Psoas muscle (tissue), 8 donors: ENCODE results near the gene DNAJB11. TPM values are rescaled to one million over a fixed set of nuclear protein-coding genes. Genes with fewer than 3 reads are reported as not detected.

ENCODE experiments used
- ATAC-seq, 4 donors: fragments of 200-7000 bp; cut with Tn5 transposase; one replicate each; pipeline ENCODE4 v1.9.1; 2020; ENCODE audit warnings: moderate library complexity in 3 of 4, mild to moderate bottlenecking in 2 of 4
- DNase-seq, 2 donors: peaks; one replicate each; pipeline ENCODE4 v3.0.0-alpha.2; 2020
- H3K27ac ChIP-seq: fragments of 200-600 bp; one replicate; pipeline ENCODE4 v1.8.0; 2022
- H3K27me3 ChIP-seq, 3 donors: fragments of 200-600 bp in 1 of 3; one replicate each; pipeline versions ENCODE4 v1.6.1 to v1.8.0; 2013 to 2022; ENCODE audit warnings: low read length in 2 of 3, mild to moderate bottlenecking in 2 of 3, moderate library complexity in 1 of 3; ENCODE audit not compliant: insufficient read depth in 3 of 3
- H3K36me3 ChIP-seq, 2 donors: fragments of 200-600 bp in 1 of 2; one replicate each; pipeline versions ENCODE4 v1.6.1 to v1.8.0; 2013 to 2022; ENCODE audit warnings: low read depth in 1 of 2, mild to moderate bottlenecking in 1 of 2, moderate library complexity in 1 of 2; ENCODE audit not compliant: insufficient read depth in 1 of 2
- H3K4me1 ChIP-seq: fragments of 200-600 bp; one replicate; pipeline ENCODE4 v1.8.0; 2022
- H3K4me3 ChIP-seq: fragments of 200-600 bp; one replicate; pipeline ENCODE4 v1.8.0; 2022; ENCODE audit warnings: mild to moderate bottlenecking
- H3K9me3 ChIP-seq: fragments of 200-600 bp; one replicate; pipeline ENCODE4 v1.8.0; 2022
- WGBS, 3 donors: extraction: QIAGEN DNeasy Blood & Tissue Kit; methylation state at CpG; one replicate each; pipeline versions ENCODE4 v1.1.6 to v1.1.7; 2013; 5-methylcytosine and 5-hydroxymethylcytosine counted together
- intact Hi-C, 2 donors: fragments of 100-400 bp; cut with DNase I; formaldehyde crosslinking; loops; one replicate each; pipeline versions ENCODE4 v1.11.0 to v1.14.2; 2022
- long read RNA-seq, 2 donors: library from polyadenylated mRNA; unstranded; transcript quantifications; one replicate each; pipeline ENCODE4 v2.0.0, GENCODE V29; 2021
- polyA plus RNA-seq, 3 donors: library from polyadenylated mRNA; stranded (reverse); fragments of 200-250 nt; gene quantifications; one replicate each; pipeline ENCODE4 v1.2.3, GENCODE V29; 2013
- total RNA-seq, 4 donors: library from RNA; stranded (reverse); fragmentation: NEBNext Ultra II Directional in 2 of 4; extraction: Animal tissue kit (Norgen Biotek cat#: 25700) in 2 of 4; gene quantifications; one replicate each; pipeline versions ENCODE4 v1.2.1 to v1.2.4, GENCODE V29; 2021 to 2023
- TF ChIP-seq, protein P1 (sequence below): fragments of 200-600 bp; IDR thresholded peaks from one replicate; pipeline ENCODE4 v1.8.0; 2022; ENCODE audit warnings: antibody characterized with exemption
- donor health status: healthy with polysubstance abuse.
- donor health status: DM: no; HTN: no; CAD: no; lungs with moderate emphysema.
- donor health status: Bipolar disorder and iron deficiency.
- donor health status: healthy.
- donor health status: DM: yes; HTN: yes; CAD: no.
- donor health status: DM: no; HTN: no; CAD: no.
- donor health status: DM: no; HTN: no; CAD: no.
- donor health status: DM: yes; HTN: yes; CAD: no.

The DNAJB11 gene
- total RNA-seq, result 10 to 100 TPM; 10.3 to 24.2 (median 17.4) TPM
- 10 to 100 TPM; 35.4 to 49.2 (median 47.3) TPM for polyA plus RNA-seq
- long read RNA-seq, donor 1, transcript DNAJB11-201 (10 exons, 1,688 nt), result major isoform, 18 of 19 reads
- long read RNA-seq, donor 1, partial matches to known transcripts, result 0 of 19 reads
- long read RNA-seq, donor 1, other reads (novel, unspliced or antisense), result 1 of 19 reads
- long read RNA-seq, donor 2, transcript DNAJB11-201 (10 exons, 1,688 nt), result major isoform, 41 of 42 reads
- long read RNA-seq, donor 2, partial matches to known transcripts, result 0 of 42 reads
- long read RNA-seq, donor 2, other reads (novel, unspliced or antisense), result 1 of 42 reads

DNA sequence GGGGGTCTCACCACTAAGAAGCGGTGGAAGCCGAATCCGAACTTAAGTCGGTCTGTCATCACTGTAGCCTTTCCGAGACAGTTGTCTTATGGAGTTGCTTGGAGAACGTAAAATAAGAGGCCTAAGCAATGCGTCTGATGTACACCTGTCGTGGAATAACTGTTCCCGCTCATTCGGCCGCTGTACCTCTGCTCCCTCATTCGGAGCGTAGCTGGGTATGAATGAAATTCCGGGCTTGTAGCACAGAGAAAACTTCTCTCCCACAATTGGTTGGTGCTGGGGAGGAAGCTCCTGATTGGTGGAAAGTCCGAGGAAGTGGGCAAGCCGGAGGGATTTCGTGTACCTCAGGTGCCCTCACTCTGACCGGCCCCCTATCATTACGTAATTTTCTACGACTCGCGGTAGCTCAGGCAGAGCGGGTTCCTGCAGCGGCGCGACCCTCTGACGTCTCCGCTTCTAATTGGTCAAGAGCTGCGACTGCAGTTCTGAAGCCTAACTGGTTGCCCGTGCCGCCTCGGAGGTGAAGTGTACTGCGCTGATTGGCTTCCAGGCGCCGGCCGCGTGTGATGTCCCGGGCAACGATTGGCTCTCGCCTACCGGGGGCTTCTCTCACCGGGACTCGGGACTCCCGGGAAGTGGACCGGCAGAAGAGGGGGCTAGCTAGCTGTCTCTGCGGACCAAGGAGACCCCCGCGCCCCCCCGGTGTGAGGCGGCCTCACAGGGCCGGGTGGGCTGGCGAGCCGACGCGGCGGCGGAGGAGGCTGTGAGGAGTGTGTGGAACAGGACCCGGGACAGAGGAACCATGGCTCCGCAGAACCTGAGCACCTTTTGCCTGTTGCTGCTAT is at the start of gene DNAJB11:
TSS of gene DNAJB11 (plus strand) at position 625 of the 845 bp plus-strand sequence. CDS start at position 803, 178 bp downstream.
- H3K27ac ChIP-seq, result peak within 1 kb of the TSS; percentile 95
- TF ChIP-seq, protein P1, sequence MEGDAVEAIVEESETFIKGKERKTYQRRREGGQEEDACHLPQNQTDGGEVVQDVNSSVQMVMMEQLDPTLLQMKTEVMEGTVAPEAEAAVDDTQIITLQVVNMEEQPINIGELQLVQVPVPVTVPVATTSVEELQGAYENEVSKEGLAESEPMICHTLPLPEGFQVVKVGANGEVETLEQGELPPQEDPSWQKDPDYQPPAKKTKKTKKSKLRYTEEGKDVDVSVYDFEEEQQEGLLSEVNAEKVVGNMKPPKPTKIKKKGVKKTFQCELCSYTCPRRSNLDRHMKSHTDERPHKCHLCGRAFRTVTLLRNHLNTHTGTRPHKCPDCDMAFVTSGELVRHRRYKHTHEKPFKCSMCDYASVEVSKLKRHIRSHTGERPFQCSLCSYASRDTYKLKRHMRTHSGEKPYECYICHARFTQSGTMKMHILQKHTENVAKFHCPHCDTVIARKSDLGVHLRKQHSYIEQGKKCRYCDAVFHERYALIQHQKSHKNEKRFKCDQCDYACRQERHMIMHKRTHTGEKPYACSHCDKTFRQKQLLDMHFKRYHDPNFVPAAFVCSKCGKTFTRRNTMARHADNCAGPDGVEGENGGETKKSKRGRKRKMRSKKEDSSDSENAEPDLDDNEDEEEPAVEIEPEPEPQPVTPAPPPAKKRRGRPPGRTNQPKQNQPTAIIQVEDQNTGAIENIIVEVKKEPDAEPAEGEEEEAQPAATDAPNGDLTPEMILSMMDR, result no peak

DNA sequence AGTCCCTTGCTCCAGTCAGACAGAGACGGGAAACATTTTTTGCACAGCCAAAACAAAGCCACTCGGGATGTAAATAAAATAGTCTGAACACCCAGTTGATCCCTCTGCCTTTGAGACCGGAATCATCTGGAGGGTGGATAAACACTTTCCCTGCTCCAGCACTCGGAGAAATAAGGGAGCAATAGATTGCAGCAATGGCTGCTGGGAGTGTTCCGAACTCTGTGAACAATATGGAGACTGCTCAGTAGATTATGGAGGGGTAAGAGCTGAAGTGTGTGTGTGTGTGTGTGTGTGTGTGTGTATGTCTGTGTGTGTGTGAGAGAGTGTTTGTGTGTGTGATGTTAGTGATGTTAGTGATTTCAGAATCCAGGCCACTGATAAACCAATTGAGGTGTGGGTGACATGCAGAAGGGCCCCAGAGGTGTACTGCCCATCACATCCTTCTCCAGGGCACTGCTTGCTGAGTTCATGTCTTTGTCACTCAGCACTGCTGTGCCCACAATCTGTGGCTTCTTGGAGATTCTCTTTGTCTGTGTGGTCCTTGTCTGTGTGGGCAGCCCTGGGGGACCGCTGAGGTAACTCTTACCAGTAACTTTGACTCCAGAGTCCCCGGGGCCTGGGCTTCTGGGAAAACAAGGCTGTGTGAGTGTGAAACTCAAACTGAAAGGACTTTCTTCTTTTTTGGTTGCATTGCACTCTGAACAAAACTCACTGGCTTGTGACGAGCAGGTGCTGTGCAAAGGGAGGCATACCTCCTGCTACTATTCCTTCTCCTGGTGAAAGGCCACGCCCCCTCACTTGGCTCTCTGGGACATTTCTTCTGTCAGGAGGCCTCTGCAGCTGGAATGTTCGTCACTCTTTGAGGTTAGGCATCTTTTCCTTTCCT is 49.3 kb upstream of the DNAJB11 start:
- ATAC-seq, result no peak
- WGBS, 3 donors, result 61 to 70% (median 65%) methylated on average over 10 of the region's 10 CpGs
- TF ChIP-seq, protein P1, result no peak
- Histone ChIP-seq H3K4me1 (no peaks in the 10 kb centered on the region), H3K4me3 (no peak overlapping the region), H3K36me3 (no peaks in the 10 kb centered on the region), H3K27ac (no peak overlapping the region), H3K9me3 (no peaks in the 10 kb centered on the region), H3K27me3 (peaks cover 0 to 10% (median 4%) of the 10 kb centered on the region in 3 donors)
- no peak for DNase-seq
- intact Hi-C loops, result no loop called here

More for the DNA sequence above, at the start of gene DNAJB11:
- DNase-seq (peak; percentile 99 to 100), ATAC-seq (peak; percentile 92 to 95 (median 94))
- 0% methylated on average over 58 to 59 of the region's 59 CpGs for WGBS, 3 donors
- peaks cover 30% of the 10 kb centered on the region for H3K4me1 ChIP-seq
- H3K9me3 ChIP-seq, result no peaks in the 10 kb centered on the region
- H3K36me3 ChIP-seq, result peaks cover 0 to 34% of the 10 kb centered on the region in 2 donors
- intact Hi-C loops, result loop anchor here in 1 of 2 donors (5.0 kb wide), 1 partner anchor 212 kb away; the partner anchor contains the start of gene EIF4A2
- no peaks in the 10 kb centered on the region for H3K27me3 ChIP-seq
- H3K4me3 ChIP-seq, result peak within 1 kb of the TSS; percentile 87

DNA sequence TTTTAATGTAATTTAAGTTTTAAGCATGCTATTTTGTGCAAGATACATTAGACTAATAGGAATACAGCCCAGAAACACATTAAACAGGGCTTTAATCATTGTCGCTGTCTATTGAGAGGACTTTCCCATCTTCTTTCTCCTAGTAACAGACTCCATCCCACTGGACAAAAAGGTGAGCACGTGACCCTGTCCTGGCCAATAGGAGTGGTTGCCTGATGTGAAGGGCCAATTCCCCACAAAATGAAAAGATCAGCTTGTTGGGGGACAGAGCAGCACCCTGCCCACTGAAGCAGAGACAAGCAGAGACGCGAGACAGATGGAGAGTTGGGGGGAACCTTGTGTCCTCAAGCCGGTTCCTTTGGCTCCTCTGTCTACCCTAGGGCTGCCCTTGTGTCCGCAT is 47.5 kb upstream of the DNAJB11 start:
- intact Hi-C loops, result no loop called here
- Histone ChIP-seq H3K27ac (no peak overlapping the region), H3K36me3 (no peaks in the 10 kb centered on the region), H3K9me3 (no peaks in the 10 kb centered on the region), H3K4me1 (no peaks in the 10 kb centered on the region), H3K27me3 (peaks cover 0 to 9% (median 4%) of the 10 kb centered on the region in 3 donors), H3K4me3 (no peak overlapping the region)
- DNase-seq, result no peak
- TF ChIP-seq, protein P1, result no peak
- 63 to 72% (median 63%) methylated on average over 6 of the region's 6 CpGs for whole genome bisulfite sequencing, 3 donors
- ATAC-seq, result no peak

DNA sequence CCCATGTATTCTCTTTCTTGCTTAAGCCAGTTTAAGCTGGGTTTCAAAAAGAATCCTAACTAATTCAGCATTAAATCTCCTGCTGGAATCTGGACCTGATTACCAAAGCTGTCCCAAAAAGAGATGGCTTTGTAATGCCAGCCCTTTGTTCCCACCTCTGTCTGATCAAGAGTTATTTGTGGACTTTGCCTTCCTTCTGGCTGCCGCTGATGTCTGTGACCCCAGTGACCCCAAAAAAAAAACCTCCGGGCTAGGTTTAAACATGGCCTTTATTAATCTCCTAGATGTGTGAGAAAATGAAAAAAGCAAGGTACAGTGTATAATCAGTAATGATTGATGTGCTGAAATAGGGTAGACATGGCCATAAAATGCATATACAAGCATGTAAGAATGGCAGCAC is 47.1 kb upstream of the DNAJB11 start:
- 5 to 9% (median 8%) methylated on average over 2 of the region's 2 CpGs for WGBS, 3 donors
- TF ChIP-seq, protein P1, result no peak

More for the DNA sequence above, 47.1 kb upstream of the DNAJB11 start:
- H3K36me3 ChIP-seq, result no peaks in the 10 kb centered on the region
- no peak for ATAC-seq
- no peak for DNase-seq
- no peaks in the 10 kb centered on the region for H3K9me3 ChIP-seq
- H3K27ac ChIP-seq, result no peak overlapping the region
- intact Hi-C loops, result no loop called here
- H3K4me3 ChIP-seq, result no peak overlapping the region
- no peaks in the 10 kb centered on the region for H3K4me1 ChIP-seq
- peaks cover 0 to 7% (median 4%) of the 10 kb centered on the region in 3 donors for H3K27me3 ChIP-seq
